NCI-H748 (cell line): ENCODE data around the gene TMEM134.
A peak's percentile ranks its signal among the peaks of the same experiment; 100 is the strongest.

Experiments
- DNase-seq: peaks from one replicate; lab custom pipeline; 2025; ENCODE audit not compliant: unreplicated experiment; lab: John Stamatoyannopoulos, UW

The TMEM134 gene

GRCh38 chr11:67463680-67464410 is 5.2 kb downstream of the TMEM134 start:
- DNase-seq = no peak

- no peak for DNase-seq
These were observed 5.9 kb downstream of the TMEM134 start for GRCh38 chr11:67463186-67463585.

GRCh38 chr11:67458266-67458665 is 10.8 kb downstream of the TMEM134 start:
- no peak for DNase-seq

- DNase-seq = no peak
These were observed 11.6 kb downstream of the TMEM134 start for GRCh38 chr11:67457453-67457852.

- no peak for DNase-seq
These were observed 12.9 kb downstream of the TMEM134 start for GRCh38 chr11:67456068-67456705.

- no peak for DNase-seq
These were observed 14.0 kb downstream of the TMEM134 start, which contains the start of gene CABP4 for GRCh38 chr11:67455054-67455453. Gene CABP4 (plus strand): TSS chr11:67455354. CDS start chr11:67455424, 70 bp downstream.

- DNase-seq = no peak
These were observed 15.0 kb downstream of the TMEM134 start for GRCh38 chr11:67453816-67454732.

- no peak for DNase-seq
These were observed 16.7 kb downstream of the TMEM134 start, which contains the start of gene GPR152 for GRCh38 chr11:67452141-67452952. Gene GPR152 (minus strand): TSS chr11:67452729. CDS start chr11:67452724, 5 bp downstream.

GRCh38 chr11:67451658-67451976 is 17.4 kb downstream of the TMEM134 start:
- no peak for DNase-seq

GRCh38 chr11:67450796-67451657 is 18.0 kb downstream of the TMEM134 start:
- no peak for DNase-seq

GRCh38 chr11:67449116-67449844 is 19.8 kb downstream of the TMEM134 start:
- DNase-seq = peak; percentile 20

- DNase-seq = no peak
These were observed 20.8 kb downstream of the TMEM134 start for GRCh38 chr11:67448220-67448609.

- DNase-seq = no peak
These were observed 23.5 kb downstream of the TMEM134 start for GRCh38 chr11:67445515-67445914.

- DNase-seq = peak; percentile 16
These were observed 26.3 kb downstream of the TMEM134 start for GRCh38 chr11:67442504-67443404.

- no peak for DNase-seq
These were observed 27.2 kb downstream of the TMEM134 start for GRCh38 chr11:67441731-67442351.

- DNase-seq = no peak
These were observed 27.9 kb downstream of the TMEM134 start for GRCh38 chr11:67441098-67441563.
